ENCODE results near the gene LIMS3.
"Not testable (repeated sequence)": the region's sequence is repeated elsewhere in the genome, so short reads cannot be mapped to it uniquely, and the experiment has no call there.

LIMS3 gene, protein sequence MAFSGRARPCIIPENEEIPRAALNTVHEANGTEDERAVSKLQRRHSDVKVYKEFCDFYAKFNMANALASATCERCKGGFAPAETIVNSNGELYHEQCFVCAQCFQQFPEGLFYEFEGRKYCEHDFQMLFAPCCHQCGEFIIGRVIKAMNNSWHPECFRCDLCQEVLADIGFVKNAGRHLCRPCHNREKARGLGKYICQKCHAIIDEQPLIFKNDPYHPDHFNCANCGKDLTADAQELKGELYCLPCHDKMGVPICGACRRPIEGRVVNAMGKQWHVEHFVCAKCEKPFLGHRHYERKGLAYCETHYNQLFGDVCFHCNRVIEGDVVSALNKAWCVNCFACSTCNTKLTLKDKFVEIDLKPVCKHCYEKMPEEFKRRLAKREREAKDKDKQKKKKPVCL

DNA sequence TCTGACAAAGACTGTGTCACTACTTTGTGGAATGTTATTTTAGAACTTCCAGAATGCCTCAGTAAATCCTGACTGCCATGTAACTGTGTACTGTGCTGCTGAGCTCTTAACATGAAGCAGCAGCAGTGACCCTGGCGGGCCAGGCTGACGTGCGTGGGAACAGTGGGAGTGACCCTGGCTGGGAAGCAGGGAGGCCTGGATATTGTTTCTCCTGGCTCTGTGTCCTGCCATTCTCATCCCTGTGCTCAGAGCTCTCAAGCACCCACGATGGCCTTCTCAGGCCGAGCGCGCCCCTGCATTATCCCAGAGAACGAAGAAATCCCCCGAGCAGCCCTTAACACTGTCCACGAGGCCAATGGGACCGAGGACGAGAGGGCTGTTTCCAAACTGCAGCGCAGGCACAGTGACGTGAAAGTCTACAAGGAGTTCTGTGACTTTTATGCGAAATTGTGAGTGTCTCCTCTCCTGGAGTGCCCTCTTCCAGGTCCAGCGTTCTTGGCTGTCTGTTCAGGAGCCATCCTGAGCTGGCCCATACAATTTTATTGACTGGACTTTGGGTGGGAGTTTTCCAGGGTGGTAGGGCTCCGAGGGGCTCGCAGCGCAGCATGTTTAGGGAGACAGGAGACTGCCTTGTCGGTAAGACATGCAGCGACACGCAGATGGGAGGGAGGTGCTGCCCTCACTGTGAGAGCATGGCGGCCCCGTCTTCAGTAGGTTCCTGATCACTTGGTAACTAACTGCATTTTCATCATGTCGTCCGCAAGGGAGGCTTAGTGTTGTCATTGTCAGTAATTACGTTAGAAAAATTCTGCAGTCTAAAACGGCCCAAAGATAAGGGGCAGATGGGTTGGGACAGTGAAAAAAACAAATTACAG is at the start of gene LIMS3:
TSS of gene LIMS3 (plus strand) at position 227 of the 875 bp plus-strand sequence. CDS start at position 268, 41 bp downstream.
- not testable (repeated sequence) for DNase-seq

DNA sequence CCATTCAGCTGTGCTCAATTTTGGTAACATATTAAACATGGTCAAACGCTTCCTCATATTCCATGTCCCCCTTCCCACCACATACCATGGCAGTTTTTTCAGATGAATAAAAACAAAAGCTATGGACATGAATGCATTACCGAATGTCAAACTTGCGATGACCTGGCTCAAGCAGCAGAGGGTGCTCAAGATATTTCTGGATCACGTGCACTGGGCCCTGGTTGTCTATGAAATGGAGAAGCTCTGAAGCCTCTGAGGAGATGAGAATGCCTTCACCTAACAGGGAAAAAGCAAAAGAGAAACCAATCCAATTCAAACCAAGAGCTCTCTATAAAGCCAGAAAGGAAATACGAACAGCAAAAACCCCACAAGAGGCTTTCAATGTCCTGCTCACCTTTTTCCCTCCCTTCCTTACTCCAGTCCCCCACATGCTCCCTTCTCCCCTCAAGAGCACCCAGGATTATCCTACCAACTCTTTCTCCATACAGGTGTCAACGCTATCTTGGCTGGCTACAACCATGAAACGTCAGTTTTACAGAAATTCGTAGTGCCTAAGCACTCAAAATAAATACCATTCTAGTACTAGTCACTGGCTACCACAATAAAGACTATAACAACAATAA is 27.2 kb upstream of the LIMS3 start:
- DNase-seq: not testable (repeated sequence)

DNA sequence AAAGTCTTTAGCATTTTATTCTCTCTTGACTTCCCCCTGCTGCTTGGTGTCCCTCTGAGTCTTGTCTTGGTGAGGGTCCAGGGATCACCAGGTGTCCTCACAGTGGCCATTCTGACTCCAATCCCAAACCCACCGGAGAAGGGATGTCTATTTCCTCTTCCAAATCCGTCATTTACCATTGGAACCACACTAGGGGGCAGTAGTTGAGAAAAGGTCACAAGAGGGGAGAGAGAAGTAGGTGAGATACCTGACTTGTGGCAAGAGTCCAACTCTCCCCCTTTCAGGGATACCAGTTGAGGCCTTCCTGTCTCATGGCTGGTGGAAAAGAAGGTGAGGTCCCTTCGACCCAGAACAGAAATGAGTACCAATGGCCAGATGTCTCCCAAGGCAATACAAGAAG is 21.9 kb upstream of the LIMS3 start:
- DNase-seq: not testable (repeated sequence)

DNA sequence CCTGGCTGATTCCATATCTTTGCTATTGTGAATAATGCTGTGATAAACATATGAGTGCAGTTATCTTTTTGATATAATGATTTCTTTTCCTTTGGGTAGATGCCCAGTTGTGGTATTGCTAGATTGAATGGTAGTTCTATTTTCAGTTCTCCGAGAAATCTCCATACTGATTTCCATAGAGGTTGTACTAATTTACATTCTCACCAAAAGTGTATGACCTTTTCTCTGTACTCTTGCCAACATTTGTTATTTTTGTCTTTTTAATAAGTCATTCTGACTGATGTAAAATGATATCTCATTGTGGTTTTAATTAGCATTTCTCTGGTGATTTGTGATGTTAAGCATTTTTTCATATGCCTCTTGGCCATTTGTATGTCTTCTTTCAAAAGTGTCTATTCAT is 16.4 kb upstream of the LIMS3 start:
- DNase-seq: not testable (repeated sequence)

DNA sequence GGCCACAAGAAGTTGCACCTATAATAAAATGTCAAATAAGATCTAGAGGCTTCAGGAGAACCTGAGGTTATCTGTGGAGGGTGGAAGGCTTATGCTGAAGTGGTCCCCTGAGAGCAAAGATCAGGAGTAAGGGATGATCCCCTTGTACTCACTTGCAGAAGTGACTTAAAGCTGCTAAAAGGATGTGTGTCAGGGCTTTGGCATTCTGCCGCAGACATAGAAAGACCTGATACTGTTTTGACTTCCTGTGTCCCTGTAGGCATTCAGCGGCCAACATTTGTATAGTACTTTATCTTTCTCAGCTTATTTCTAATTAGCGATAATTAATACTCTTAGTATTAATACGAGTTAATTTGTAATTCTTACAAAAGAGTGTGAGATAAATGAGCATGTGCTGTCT is 10.1 kb upstream of the LIMS3 start:
- not testable (repeated sequence) for DNase-seq

DNA sequence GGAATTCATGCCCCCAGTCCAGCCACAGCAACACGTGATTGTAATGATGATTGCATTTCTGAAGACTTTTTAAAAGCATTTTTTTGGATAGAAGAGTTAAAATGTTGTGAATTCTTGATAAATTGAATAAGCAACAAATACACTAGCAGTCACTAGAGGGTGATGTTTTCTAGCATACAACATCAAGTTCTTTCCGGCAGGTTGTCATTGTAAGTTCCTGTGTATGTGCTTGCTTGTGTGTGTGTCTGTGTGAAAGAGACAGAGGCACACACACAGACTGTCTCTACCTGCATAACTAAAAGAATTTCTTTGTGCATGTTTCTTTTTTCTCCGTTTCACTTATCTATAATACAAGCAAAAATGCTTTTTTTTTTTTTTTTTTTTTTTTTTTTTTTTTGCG is 8.6 kb upstream of the LIMS3 start:
- DNase-seq: not testable (repeated sequence)

DNA sequence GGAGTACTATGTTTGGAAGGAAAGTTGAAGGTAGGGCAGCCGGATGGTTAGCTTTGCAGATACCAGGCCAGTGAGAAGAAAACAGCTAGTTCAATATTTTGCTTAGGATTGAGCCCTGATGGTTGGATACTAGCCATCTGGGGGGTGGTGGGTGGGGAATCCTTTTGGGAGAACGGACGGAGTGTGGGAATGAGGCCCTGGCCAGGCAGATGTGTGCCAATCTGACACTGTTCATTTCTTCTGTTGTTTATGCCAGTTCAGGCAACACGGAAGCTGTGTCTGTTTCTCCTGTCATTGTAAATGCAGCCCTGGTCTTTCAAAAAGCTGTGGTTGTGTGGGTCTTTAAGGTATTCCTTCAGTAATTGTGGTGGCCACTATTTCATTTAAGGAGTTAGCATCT is 7.5 kb upstream of the LIMS3 start:
- DNase-seq: not testable (repeated sequence)

DNA sequence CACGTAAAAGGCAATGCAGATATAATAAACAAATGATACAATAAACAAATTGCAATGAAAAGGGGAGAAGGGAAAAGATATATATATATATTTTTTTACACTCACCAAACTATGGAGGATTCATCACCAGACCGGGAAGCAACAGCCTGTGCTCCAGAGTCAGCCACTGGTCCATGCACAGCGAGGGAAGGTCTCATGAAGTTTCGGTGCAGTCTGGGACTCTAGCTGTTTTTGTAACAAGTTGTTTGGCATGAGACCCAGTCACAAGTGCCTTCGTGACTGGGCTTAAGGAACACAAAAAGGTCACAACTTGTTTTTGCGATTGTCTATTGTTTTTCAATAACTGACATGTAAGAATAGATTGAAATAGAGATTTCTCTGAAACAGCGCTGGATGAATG is 4.8 kb upstream of the LIMS3 start:
- DNase-seq: not testable (repeated sequence)

DNA sequence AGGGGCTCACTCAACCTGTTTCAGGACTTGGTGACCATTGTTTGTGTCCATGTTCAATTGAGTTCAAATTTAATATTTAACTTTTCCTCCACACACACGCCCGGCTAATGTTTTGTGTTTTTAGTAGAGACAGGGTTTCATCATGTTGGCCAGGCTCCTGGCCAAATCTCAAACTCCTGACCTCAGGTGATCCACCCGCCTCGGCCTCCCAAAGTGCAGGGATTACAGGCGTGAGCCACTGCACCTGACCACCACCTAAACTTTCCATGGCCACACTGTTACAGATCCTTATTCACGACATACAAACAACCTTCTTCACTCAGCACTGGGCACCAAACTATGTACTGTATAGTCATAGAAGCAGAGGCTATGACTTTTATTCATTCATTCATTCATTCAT is 4.3 kb upstream of the LIMS3 start:
- not testable (repeated sequence) for DNase-seq

DNA sequence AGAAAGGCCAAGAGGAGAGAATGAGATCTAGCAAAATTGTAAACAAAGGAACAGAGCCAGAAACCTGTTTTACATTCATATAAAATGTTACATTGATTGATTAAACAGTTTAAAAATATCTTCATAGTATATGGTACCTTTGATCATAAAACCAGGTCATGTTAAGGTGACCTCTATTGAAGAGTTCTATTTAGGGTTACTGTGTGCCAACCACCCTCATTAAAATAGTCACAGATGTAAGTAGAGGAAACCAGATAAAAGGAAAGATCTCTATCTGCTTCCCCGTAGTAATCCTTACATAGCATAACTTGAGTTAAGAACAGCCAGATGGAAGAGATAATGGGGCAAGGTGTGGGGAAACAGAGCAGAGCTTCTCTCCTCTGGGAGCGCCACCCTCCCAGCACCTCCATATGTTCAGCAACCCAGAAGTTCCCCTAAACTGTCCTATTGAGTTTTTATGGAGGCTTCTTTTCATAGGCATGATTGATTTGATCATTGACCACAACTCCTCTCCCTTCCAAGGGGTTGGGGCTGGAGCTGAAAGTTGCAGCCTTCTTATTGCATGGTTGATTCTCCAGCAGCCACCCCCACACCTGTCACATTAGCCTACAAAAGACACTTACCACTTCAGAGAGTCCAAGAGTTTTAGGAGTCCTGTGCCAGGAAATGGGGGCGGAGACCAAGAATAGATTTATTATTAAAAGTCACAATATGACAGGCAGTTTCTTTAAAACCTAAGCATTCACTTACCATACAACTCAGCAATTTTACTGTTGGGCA is 3.2 kb upstream of the LIMS3 start:
- DNase-seq: not testable (repeated sequence)

DNA sequence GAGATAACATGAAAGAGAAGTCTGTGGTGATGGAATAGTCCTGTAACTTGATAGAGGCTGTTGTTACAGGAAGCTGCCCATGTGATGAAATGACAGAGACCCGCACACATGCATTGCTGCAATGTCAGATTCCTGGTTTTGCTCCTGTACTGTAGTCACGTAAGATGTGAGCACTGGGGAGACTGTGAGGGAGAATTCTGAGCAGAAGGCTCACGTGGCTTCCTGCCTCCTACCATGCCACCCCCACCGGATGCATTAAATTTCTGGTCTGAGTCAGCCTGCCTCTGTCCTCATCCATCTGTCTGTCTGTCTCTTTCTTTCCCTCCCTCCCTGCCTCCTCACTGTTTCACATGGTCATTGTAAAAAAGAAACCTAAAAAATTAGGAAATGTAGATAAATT is 2.3 kb upstream of the LIMS3 start:
- DNase-seq: not testable (repeated sequence)

DNA sequence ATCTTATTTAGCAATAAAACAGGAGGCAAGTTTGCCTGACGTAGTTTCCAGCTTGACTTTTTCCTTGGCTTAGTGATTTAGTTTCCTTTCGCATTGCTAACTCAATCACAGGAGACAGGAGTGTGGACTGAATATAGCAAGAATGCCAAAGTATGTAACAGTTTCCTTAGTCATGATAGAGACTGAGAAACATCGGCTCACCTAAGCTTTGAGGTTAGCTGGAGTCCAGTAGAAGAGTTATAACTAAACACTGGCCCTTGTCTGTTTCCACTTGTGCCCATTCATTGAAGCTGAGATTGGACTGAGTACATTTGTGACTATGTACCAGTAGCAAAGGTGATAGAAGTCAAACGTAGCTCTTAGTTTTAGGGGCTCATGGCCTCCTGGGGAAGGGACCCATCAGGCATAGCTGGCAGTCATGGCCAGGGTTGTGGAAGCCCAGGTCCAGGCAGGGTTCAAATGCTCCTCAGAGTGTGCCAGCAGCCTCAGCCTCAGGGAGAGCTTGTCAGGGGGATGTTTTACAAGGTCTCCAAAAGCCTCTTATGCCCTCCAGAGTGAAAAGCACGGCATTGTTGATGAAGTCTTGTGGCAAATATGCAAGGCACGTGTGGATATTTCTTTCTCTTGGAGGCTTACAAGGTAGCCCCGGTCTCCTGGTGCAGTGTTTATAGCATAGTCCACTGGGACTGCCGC is 573 bp upstream of the LIMS3 start:
- not testable (repeated sequence) for DNase-seq

DNA sequence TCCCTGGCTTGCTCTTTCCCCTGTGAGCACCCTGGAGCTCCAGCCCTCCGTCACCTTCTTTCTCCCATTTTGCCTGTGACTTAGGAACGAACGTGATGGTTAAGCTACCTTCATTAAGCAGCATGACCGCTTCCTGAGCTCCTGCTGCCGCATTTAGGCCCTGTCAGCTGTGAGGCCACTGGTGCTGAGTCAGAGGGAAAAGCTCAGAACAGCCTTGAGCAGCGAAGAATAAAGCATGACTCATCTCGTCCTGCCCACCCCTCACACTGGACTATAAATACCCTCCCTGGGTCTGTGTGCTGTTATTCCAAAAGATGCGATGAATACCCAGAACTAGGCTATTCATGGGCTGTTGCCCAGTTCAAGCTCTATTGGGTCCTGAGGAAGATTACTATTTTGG is 7.3 kb downstream of the LIMS3 start:
- DNase-seq: not testable (repeated sequence)

DNA sequence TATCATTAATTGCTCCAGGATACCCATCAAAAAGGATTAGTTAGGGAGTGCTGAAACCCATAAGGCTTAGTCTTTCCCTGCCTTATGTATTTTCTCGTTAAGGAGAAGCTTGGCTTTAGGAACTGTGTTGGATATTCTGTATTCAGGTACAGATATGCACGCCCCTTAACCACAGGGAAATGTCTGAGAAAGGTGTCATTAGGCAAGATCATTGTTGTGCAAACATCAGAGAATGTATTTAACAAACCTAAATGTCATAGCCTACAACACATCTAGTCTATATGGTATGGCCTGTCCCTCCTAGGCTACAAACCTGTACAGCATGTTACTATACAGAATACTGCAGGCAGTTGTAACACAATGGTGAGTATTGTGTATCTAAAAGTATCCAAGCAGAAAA is 10.1 kb downstream of the LIMS3 start:
- not testable (repeated sequence) for DNase-seq

DNA sequence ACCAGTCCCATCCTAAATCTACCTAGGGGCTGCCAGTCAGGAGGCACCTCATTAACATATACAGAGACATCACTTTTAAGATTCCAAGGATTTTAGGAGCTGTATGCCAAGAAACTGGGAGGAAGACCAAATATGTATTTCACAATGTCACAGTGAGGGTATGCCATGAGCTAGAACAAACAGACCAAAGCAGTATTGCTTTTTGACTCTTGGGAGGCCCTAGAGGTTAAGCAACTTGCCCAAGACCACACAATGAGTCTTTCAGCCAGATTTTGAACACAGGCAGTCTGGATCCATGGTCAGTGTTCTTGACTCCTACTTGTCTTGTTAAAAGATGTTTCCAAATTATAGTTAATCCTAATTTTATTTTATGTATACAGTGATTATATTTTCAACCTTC is 12.3 kb downstream of the LIMS3 start:
- DNase-seq: not testable (repeated sequence)

DNA sequence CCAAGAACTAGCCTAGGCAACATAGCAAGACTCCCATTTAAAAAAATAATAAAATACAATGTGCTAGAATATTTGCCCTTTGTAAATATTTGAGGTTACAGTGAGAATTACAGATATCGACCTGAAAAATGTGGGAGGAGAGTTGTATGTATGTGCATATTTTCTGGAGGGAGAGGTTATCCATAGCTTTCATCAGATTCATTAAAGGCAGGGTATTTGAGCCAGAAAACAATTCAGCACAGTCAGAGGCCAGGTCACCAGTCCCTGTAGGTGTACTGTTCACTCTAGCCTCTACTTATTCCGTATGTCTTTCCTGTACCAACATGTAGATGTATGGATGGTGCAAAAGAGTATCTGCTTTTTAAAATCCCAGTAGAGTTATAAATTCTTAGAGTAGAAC is 15.4 kb downstream of the LIMS3 start:
- not testable (repeated sequence) for DNase-seq

DNA sequence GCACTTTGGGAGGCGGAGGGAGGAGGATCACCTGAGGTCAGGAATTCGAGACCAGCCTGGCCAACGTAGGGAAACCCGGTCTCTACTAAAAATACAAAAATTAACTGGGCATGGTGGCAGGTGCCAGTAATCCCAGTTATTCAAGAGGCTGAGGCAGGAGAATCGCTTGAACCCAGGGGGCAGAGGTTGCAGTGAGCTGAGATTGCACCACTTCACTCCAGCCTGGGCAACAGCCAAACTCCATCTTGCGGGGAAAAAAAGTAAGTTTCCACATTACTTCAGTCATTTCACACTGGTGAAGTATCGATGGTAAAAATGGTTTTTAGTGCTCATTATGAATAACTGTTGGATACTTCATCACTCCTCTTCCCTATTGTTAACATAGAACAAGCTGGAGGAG is 16.1 kb downstream of the LIMS3 start:
- DNase-seq: not testable (repeated sequence)

DNA sequence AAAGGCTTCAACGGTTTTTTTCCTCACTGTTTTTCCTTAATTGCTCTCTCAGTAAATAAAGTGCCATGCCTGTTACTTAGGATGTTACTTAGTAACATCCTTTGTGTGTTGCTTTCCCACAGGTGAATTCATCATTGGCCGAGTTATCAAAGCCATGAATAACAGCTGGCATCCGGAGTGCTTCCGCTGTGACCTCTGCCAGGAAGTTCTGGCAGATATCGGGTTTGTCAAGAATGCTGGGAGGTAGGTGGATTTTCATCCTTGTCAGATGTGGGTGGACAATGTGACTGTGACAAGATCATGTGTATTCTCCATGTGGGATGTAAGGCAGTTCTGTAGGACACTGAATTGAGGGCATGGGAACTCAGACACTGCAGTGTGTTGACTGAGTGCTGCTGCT is 17.3 kb downstream of the LIMS3 start:
- not testable (repeated sequence) for DNase-seq

DNA sequence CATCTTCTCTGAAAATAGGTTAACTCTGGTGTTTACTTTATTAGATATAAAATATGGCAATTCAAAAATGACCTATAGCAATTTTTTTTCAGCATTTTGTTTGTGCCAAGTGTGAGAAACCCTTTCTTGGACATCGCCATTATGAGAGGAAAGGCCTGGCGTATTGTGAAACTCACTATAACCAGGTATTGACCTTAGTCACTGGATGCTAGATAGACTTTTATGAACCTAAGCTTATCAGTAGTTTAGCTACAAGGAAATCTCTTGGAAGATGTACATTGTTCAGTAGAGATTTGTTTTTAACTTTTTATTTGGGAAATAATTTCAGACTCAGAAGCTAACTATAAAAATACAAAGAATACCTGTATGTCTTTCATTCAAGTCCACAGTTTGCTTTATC is 21.7 kb downstream of the LIMS3 start:
- not testable (repeated sequence) for DNase-seq

DNA sequence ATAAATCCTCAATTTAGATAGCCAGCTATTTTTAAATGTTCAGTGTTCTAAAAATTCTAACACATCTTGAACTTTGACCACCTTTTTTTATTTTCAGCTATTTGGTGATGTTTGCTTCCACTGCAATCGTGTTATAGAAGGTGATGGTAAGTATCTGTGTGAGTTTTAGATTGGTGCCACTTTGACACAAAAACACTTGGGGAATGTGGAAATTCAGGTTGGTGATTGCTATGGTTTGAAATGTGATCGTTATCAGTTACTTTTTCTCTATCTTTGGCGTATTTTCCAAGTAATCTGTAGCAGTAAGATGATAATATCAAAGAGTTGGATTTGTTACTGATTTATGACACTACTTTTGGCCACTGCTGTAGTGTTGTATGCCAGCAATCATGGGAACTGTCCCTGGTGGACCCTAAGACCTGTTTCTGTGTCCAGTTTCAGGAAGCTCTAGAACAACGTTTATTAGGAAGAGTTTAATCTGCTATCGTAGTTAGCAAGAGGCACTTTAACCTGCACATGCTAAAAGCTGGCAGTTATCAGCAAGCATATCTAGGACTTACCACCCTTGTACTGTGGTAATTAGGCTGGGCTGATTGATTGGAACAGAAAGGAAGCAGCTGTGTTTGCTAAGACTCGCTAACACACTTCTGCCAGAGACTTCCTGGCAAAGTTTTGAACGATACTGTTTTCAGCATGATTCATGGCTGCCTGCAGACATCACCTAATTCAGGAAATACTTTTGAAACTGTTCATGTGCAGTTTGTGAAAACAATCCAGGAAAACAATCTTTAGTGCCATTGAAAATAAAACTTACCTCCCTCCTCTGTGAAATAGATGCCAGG is 23.3 kb downstream of the LIMS3 start:
- DNase-seq: not testable (repeated sequence)

DNA sequence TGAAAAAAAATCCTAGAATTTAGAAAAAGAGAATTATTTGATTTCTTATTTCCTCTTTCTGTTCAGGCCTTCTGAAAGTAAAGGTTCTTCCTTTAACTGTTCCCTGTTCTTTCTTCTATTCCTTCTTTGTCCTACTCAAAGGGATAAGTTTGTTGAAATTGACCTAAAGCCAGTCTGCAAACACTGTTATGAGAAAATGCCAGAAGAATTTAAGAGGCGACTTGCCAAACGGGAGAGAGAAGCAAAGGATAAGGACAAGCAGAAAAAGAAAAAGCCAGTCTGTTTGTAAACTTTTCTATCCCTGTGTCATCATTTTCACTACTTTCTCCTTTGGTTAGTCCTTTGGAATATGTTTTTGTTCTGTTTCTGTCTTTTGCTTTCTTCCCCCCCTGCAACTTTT is 26.0 kb downstream of the LIMS3 start:
- not testable (repeated sequence) for DNase-seq

Data from AML-193 (cell line).